ENCODE measurements around the gene TAS1R2.

DNA sequence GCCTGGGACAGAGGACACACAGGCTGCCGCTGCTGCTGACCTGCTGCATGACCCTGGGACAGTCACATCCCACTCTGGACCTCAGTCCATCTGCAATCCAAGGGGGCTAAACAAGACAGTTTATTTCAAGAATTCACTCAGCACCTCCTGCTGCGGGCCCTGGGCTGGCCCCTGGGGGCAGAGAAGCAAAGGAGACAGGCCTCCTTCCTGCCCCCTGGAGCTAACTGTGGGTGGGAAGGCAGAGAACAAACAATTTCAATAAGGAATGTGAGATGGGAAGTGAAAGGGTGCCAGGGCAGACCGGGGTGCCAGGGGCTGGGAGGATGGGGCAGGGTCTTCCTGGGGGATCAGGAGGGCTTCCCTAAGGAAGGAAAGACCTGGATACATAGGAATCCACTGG is 60.0 kb downstream of the TAS1R2 start:
- TF ChIP-seq TEAD4 (IDR thresholded peaks at IDR 0.05) (no peak), EP300 (IDR thresholded peaks at IDR 0.05; ENCODE audit: borderline replicate concordance) (no peak), YY1 (IDR thresholded peaks at IDR 0.05; ENCODE audit: low read depth) (no peak)
- TF ChIP-seq, protein P1, sequence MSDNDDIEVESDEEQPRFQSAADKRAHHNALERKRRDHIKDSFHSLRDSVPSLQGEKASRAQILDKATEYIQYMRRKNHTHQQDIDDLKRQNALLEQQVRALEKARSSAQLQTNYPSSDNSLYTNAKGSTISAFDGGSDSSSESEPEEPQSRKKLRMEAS (IDR thresholded peaks at IDR 0.05) = no peak
